Kidney (tissue), 14 donors: ENCODE results near the gene FYCO1. TPM values are rescaled to one million over a fixed set of nuclear protein-coding genes. Genes with fewer than 3 reads are reported as not detected.

Source experiments
- DNase-seq, 5 donors: peaks; one replicate each; pipeline ENCODE4 v3.0.0-alpha.2; 2013 to 2020
- FAIRE-seq: peaks from 2 replicates; lab custom pipeline; 2012; peaks lifted over from hg19 to GRCh38; lab: Jason Lieb, UNC
- H3K27ac ChIP-seq, 2 donors: one replicate each; pipeline ENCODE4 v1.7.0; 2013; ENCODE audit warnings: low read depth in 2 of 2, low read length in 2 of 2, inconsistent platforms in 1 of 2
- H3K27me3 ChIP-seq: one replicate; pipeline ENCODE4 v1.7.1; 2013; ENCODE audit warnings: low read length, inconsistent platforms; ENCODE audit not compliant: control insufficient read depth, insufficient read depth
- H3K36me3 ChIP-seq, 3 donors: one replicate each; pipeline versions ENCODE4 v1.7.0 to v1.7.1; 2013; ENCODE audit warnings: low read length in 3 of 3, control low read depth in 1 of 3, inconsistent platforms in 1 of 3; ENCODE audit not compliant: insufficient read depth in 3 of 3, control insufficient read depth in 2 of 3
- H3K4me1 ChIP-seq, 3 donors: one replicate each; pipeline versions ENCODE4 v1.7.0 to v1.7.1; 2013; ENCODE audit warnings: low read length in 3 of 3, inconsistent platforms in 1 of 3, low read depth in 1 of 3; ENCODE audit not compliant: control insufficient read depth in 2 of 3, insufficient read depth in 2 of 3
- H3K4me3 ChIP-seq, 3 donors: one replicate each; pipeline versions ENCODE4 v1.7.0 to v1.8.1; 2013; ENCODE audit warnings: low read length in 3 of 3, control low read depth in 1 of 3, inconsistent platforms in 1 of 3
- H3K9ac ChIP-seq, 3 donors: one replicate each; pipeline versions ENCODE4 v1.7.0 to v1.7.1; 2013; ENCODE audit warnings: low read length in 3 of 3, control low read depth in 1 of 3, inconsistent platforms in 1 of 3
- H3K9me3 ChIP-seq, 3 donors: one replicate each; pipeline versions ENCODE4 v1.7.0 to v1.7.1; 2013; ENCODE audit warnings: low read length in 3 of 3, control low read depth in 1 of 3, inconsistent platforms in 1 of 3; ENCODE audit not compliant: control insufficient read depth in 2 of 3, insufficient read depth in 1 of 3
- intact Hi-C: fragments of 100-400 bp; cut with DNase I; formaldehyde crosslinking; loops from one replicate; pipeline ENCODE4 v1.11.1; 2022
- polyA plus RNA-seq: library from polyadenylated mRNA; stranded (reverse); fragments of 350-450 nt; fragmentation: Illumina TruSeq; extraction: RNeasy Lipid Tissue Mini Kit (QIAGEN cat#74804); gene quantifications from one replicate; pipeline ENCODE4 v1.2.3, GENCODE V29; 2014; ENCODE audit warnings: low read depth, low replicate concordance; ENCODE audit not compliant: insufficient read depth
- total RNA-seq: library from RNA; stranded (reverse); fragmentation: NEBNext Ultra II Directional; extraction: Animal tissue kit (Norgen Biotek cat#: 25700); gene quantifications from one replicate; pipeline ENCODE4 v1.2.1, GENCODE V29; 2021
- TF ChIP-seq, protein P1 (sequence below): IDR thresholded peaks from 3 replicates; pipeline ENCODE4 v1.5.1; 2012; ENCODE audit warnings: mild to moderate bottlenecking, moderate library complexity, borderline replicate concordance; ENCODE audit not compliant: insufficient read depth; ENCODE audit errors: extremely low read depth
- donor health status: control.
- donor health status: control.
- donor health status: control.
- donor health status: control.
- donor health status: control.
- donor health status: DM: yes; HTN: yes; CAD: no.
- donor health status: Normal renal cell carcinoma (clear cell type).

The FYCO1 gene
- total and polyA plus RNA-seq, 2 donors from 2014 or later, result 11.1 to 39.1 TPM

DNA sequence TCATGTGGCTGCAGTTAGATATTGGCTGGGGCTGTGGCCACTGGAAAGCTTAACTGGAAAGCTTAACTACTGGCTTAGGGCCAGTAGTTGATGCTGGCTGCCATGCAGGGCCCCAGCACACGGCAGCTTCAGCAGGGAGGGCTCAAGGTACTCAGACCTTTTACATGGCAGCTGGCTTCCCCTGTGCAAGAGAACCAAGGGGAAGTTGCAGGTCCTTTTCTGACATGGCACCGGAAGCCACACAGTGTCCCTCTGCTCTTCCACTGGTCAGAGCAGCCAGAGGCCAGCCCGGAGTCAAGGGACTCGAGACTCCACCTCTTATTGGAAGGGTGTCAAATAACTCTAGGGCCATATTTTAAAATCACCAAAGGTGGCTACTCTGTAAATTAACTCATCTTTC lies 84.7 kb downstream of the FYCO1 start:
- Histone ChIP-seq H3K9ac (no peak overlapping the region), H3K4me3 (no peak overlapping the region), H3K36me3 (no peaks in the 10 kb centered on the region), H3K27me3 (no peaks in the 10 kb centered on the region), H3K9me3 (no peaks in the 10 kb centered on the region), H3K27ac (no peak overlapping the region), H3K4me1 (no peaks in the 10 kb centered on the region)
- TF ChIP-seq, protein P1, sequence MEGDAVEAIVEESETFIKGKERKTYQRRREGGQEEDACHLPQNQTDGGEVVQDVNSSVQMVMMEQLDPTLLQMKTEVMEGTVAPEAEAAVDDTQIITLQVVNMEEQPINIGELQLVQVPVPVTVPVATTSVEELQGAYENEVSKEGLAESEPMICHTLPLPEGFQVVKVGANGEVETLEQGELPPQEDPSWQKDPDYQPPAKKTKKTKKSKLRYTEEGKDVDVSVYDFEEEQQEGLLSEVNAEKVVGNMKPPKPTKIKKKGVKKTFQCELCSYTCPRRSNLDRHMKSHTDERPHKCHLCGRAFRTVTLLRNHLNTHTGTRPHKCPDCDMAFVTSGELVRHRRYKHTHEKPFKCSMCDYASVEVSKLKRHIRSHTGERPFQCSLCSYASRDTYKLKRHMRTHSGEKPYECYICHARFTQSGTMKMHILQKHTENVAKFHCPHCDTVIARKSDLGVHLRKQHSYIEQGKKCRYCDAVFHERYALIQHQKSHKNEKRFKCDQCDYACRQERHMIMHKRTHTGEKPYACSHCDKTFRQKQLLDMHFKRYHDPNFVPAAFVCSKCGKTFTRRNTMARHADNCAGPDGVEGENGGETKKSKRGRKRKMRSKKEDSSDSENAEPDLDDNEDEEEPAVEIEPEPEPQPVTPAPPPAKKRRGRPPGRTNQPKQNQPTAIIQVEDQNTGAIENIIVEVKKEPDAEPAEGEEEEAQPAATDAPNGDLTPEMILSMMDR, result no peak
- intact Hi-C loops, result no loop called here
- FAIRE-seq, result no peak
- DNase-seq, result no peak

DNA sequence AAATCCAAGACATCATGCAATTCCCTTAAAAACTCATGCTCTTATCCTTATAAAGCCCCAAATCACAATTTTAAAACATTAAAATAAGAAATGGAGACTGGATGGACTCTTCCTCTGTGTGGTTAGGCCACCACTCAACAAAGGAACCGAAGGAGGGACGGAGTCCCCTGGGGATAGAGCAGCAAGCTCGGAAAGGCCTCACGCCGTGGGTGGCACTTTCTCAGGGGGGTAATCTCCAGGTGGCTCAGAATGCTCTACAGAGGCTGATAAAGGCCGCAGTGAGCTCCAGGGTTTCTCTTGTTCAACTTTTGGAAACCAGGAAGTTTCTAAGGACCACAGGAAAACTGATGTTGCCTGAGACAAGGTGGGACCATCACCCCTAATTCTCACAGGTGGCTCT lies 86.1 kb downstream of the FYCO1 start:
- intact Hi-C loops, result no loop called here

DNA sequence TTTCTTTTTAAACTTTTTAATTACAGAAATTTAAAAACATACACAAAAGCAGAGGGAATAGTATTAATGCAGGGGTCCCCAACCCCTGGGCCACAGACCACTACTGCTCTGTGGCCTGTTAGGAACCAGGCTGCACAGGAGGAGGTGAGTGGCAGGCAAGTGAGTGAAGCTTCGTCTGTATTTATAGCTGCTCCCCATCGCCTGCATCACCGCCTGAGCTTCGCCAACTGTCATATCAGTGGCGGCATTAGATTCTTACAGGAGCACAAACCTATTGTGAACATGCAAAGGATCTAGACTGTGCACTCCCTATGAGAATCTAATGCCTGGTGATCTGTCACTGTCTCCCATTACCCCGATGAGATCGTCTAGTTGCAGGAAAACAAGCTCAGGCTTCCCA lies 86.9 kb downstream of the FYCO1 start:
- Histone ChIP-seq H3K4me1 (no peaks in the 10 kb centered on the region), H3K36me3 (no peaks in the 10 kb centered on the region), H3K9ac (no peak overlapping the region), H3K27me3 (no peaks in the 10 kb centered on the region), H3K4me3 (no peak overlapping the region), H3K9me3 (no peaks in the 10 kb centered on the region), H3K27ac (no peak overlapping the region)
- TF ChIP-seq, protein P1, result no peak
- DNase-seq, result no peak
- intact Hi-C loops, result no loop called here
- no peak for FAIRE-seq

More for the DNA sequence above, 86.1 kb downstream of the FYCO1 start:
- TF ChIP-seq, protein P1, result no peak
- DNase-seq (no peak), FAIRE-seq (no peak)
- no peaks in the 10 kb centered on the region for H3K27me3 ChIP-seq
- H3K27ac ChIP-seq, result no peak overlapping the region
- H3K4me3 ChIP-seq, result no peak overlapping the region
- H3K36me3 ChIP-seq, result no peaks in the 10 kb centered on the region
- H3K9me3 ChIP-seq, result no peaks in the 10 kb centered on the region
- H3K4me1 ChIP-seq, result no peaks in the 10 kb centered on the region
- no peak overlapping the region for H3K9ac ChIP-seq
